ENCODE data around the gene RASGRP2.
A peak's percentile ranks its signal among the peaks of the same experiment; 100 is the strongest.

RASGRP2 gene

GRCh38 chr11:64744544-64745188, 724 bp upstream of the RASGRP2 start:
- no peak for DNase-seq
- intact Hi-C loops (cut with DNase I), result no loop called here

- peak in 5 of 10 donors; percentile 36 to 91 (median 53) for DNase-seq
- intact Hi-C loops (cut with DNase I), result no loop called here
Measured at GRCh38 chr11:64742889-64743590, 902 bp downstream of the RASGRP2 start.

GRCh38 chr11:64742087-64742888, 1.7 kb downstream of the RASGRP2 start:
- intact Hi-C loops (cut with DNase I), result no loop called here
- no peak for DNase-seq

- no peak for DNase-seq
- intact Hi-C loops (cut with DNase I), result no loop called here
Measured at GRCh38 chr11:64741375-64742086, 2.4 kb downstream of the RASGRP2 start.

GRCh38 chr11:64739871-64740270, 4.1 kb downstream of the RASGRP2 start:
- DNase-seq, result no peak
- intact Hi-C loops (cut with DNase I), result no loop called here

GRCh38 chr11:64736654-64737053, 7.3 kb downstream of the RASGRP2 start:
- DNase-seq, result no peak
- intact Hi-C loops (cut with DNase I), result no loop called here

GRCh38 chr11:64735725-64736259, 8.2 kb downstream of the RASGRP2 start:
- intact Hi-C loops (cut with DNase I), result no loop called here
- no peak for DNase-seq

GRCh38 chr11:64734811-64735724, 8.9 kb downstream of the RASGRP2 start:
- no peak for DNase-seq

GRCh38 chr11:64731601-64732000, 12.3 kb downstream of the RASGRP2 start:
- intact Hi-C loops (cut with DNase I), result no loop called here

More at GRCh38 chr11:64734811-64735724, 8.9 kb downstream of the RASGRP2 start:
- intact Hi-C loops (cut with DNase I), result no loop called here

GRCh38 chr11:64729851-64730382, 14.0 kb downstream of the RASGRP2 start:
- DNase-seq, result peak in 3 of 10 donors; percentile 45 to 62 (median 54)
- intact Hi-C loops (cut with DNase I), result no loop called here

More at GRCh38 chr11:64731601-64732000, 12.3 kb downstream of the RASGRP2 start:
- no peak for DNase-seq

- peak in 4 of 10 donors; percentile 7 to 56 (median 32) for DNase-seq
- intact Hi-C loops (cut with DNase I), result no loop called here
Measured at GRCh38 chr11:64728757-64729365, 15.1 kb downstream of the RASGRP2 start.

- DNase-seq, result peak in 3 of 10 donors; percentile 5 to 53 (median 10)
- intact Hi-C loops (cut with DNase I), result no loop called here
Measured at GRCh38 chr11:64726867-64727530, 16.9 kb downstream of the RASGRP2 start.

GRCh38 chr11:64726211-64726641, 17.7 kb downstream of the RASGRP2 start:
- DNase-seq, result peak in 3 of 10 donors; percentile 10 to 60 (median 51)
- intact Hi-C loops (cut with DNase I), result no loop called here

GRCh38 chr11:64724863-64725532, 18.9 kb downstream of the RASGRP2 start:
- intact Hi-C loops (cut with DNase I), result no loop called here

GRCh38 chr11:64723907-64724862, 19.8 kb downstream of the RASGRP2 start:
- intact Hi-C loops (cut with DNase I), result loop anchor here (1.0 to 2.0 kb wide), 2 partner anchors 36 to 69 kb away; no protein-coding TSS in a partner anchor
- DNase-seq, result peak in 3 of 10 donors; percentile 20 to 76 (median 57)

More at GRCh38 chr11:64724863-64725532, 18.9 kb downstream of the RASGRP2 start:
- DNase-seq, result peak in 2 of 10 donors; percentile 15 to 42
